ENCODE data around the gene HES1. TPM values are rescaled to one million over a fixed set of nuclear protein-coding genes. Genes with fewer than 3 reads are reported as not detected.

The HES1 gene
- total and polyA plus RNA-seq, 8 donors: 4.7 to 101 (median 42.2) TPM

DNA sequence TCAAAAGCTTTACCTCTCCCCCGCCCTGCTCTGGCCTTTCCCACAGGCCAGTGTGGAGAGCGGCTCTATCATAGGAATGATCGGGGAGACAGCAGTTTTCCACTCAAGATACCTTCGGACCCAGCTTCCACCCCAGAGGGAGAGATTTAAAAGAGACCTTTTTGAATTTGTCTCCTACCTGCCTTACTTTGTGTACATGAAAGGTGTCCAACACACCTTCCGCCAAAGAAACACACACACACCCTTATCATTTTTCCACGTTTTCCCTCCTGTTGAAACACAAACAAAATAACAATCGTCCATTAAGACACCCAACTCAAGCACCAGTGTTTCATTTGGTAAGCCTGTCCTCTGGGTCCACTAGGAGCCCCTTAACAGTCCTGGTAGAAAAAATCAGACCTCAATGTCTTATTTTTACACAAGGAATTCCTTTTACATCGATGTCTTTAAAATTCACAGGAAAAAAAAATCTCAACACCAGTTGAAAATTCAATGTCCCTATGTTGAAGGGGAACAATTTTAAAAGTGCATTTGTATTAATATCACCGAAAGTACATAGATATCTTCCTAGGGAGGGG is 4.0 kb downstream of the HES1 start:
- DNase-seq: no peak
- TF ChIP-seq POLR2A (IDR thresholded peaks at IDR 0.05): no peak
- TF ChIP-seq, protein P1, sequence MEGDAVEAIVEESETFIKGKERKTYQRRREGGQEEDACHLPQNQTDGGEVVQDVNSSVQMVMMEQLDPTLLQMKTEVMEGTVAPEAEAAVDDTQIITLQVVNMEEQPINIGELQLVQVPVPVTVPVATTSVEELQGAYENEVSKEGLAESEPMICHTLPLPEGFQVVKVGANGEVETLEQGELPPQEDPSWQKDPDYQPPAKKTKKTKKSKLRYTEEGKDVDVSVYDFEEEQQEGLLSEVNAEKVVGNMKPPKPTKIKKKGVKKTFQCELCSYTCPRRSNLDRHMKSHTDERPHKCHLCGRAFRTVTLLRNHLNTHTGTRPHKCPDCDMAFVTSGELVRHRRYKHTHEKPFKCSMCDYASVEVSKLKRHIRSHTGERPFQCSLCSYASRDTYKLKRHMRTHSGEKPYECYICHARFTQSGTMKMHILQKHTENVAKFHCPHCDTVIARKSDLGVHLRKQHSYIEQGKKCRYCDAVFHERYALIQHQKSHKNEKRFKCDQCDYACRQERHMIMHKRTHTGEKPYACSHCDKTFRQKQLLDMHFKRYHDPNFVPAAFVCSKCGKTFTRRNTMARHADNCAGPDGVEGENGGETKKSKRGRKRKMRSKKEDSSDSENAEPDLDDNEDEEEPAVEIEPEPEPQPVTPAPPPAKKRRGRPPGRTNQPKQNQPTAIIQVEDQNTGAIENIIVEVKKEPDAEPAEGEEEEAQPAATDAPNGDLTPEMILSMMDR (IDR thresholded peaks at IDR 0.05): no peak
- peak in 1 of 3 donors; percentile 25 for TF ChIP-seq POLR2AphosphoS5 (IDR thresholded peaks at IDR 0.05)
- TF ChIP-seq EP300 (IDR thresholded peaks at IDR 0.05): no peak
- peak overlapping the region; percentile 85 to 99 (median 98) for H3K27ac ChIP-seq
- no peaks in the 10 kb centered on the region for H3K9me3 ChIP-seq
- H3K4me3 ChIP-seq: peak overlapping the region in 3 of 4 donors; percentile 62 to 69 (median 69)
- WGBS, 5 donors: 17 to 31% (median 20%) methylated on average over 9 of the region's 9 CpGs
- H3K4me1 ChIP-seq: peaks cover 33 to 78% (median 66%) of the 10 kb centered on the region in 4 donors
- no peaks in the 10 kb centered on the region for H3K36me3 ChIP-seq
- H3K27me3 ChIP-seq: peaks cover 0 to 29% (median 0%) of the 10 kb centered on the region in 3 donors
- intact Hi-C loops (cut with DNase I; ENCODE audit: low total_unique reads): loop anchor here (5.0 kb wide), 1 partner anchor 353 kb away; no protein-coding TSS in a partner anchor

DNA sequence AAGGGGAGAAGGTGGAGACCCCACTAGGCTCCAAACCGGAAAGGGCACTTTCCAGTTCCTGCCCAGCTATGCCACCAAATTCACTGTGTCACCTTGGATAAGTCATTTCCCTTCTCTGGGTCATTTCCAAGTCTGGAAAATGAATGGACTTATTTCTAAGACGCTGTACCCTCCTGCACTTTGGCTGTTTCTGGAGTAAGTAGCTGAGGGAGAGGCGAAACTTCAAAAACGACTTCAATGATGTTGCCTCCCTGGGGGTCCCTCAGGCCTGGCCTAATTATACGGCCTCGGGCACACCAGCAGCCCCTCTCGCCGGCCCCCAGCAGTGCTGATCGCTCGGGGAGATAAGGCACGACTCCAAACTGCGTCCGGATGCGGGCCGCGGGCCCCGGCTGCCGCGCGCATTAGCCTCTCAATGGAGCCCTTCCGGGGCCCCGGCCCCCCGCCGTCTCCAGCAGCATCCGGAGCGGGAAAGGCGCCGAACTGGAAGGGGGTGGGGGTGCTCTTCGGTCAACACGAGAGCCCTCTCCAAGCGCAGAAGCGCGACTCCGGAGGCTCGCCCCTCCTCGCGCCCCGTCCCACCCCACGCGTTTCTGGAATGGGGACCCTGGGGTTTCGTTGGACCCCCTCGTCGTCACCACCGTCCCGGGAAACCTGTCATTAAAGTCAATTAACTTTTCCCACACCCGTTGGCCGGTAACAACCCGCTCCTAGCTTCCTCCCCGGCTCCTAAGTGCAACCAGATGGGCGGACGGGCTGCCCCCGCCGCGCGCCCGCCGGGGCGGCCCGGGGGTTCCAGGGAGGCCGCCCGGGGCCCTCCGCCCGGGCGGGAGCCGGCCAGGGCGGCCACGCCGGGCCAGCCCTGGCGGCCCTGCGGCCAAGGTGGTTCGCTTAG is 4.8 kb downstream of the HES1 start:
- H3K27me3 ChIP-seq: peaks cover 0 to 20% (median 0%) of the 10 kb centered on the region in 3 donors
- H3K27ac ChIP-seq: peak overlapping the region; percentile 98 to 99 (median 99)
- peak; percentile 48 to 91 for DNase-seq
- no peaks in the 10 kb centered on the region for H3K9me3 ChIP-seq
- H3K4me1 ChIP-seq: peaks cover 27 to 71% (median 59%) of the 10 kb centered on the region in 4 donors
- TF ChIP-seq EP300 (IDR thresholded peaks at IDR 0.05) (no peak), POLR2AphosphoS5 (IDR thresholded peaks at IDR 0.05) (no peak), POLR2A (IDR thresholded peaks at IDR 0.05) (no peak)
- TF ChIP-seq, protein P1 (IDR thresholded peaks at IDR 0.05): no peak
- intact Hi-C loops (cut with DNase I; ENCODE audit: low total_unique reads): no loop called here
- peak overlapping the region; percentile 36 to 50 (median 45) for H3K4me3 ChIP-seq
- WGBS, 5 donors: 1 to 8% (median 3%) methylated on average over 15 to 71 of the region's 71 CpGs
- no peaks in the 10 kb centered on the region for H3K36me3 ChIP-seq

DNA sequence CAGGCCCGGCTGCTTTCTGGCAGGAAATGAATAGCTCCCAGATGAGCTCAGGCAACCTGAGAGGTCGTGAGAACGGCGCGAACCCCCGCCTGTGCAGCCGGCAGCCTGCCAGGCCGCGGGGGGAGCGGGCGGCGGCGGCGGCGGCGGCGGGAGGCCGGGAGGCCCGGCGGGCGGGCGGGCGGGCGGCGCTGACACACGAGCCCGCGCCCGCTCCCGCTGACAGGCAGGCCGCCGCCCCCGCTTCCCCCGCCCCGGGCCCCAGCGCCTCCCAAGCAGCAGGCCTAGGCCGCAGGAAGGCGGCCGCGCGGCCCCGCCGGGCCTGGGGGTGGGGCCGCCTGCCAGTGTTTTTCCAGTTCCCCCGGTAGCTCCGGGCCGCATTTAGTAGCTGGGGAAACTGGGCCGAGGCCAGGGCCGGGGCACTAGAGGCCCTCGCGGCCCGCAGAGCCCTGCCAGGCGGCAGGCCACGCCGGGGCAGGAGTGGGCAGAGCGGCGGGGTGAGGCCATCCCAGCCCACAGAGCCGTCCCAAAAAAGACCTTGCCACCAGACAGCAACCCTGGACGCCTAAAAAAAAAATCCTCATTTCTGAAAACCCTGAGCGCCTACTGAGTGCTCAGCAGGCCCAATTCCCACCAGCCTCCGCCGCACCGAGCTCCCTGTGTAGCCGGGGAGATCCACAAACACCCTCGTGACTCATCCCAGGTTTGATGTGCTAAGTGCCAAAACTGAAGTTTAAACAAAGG is 5.6 kb downstream of the HES1 start:
- intact Hi-C loops (cut with DNase I; ENCODE audit: low total_unique reads): no loop called here
- peaks cover 27 to 66% (median 52%) of the 10 kb centered on the region in 4 donors for H3K4me1 ChIP-seq
- H3K9me3 ChIP-seq: no peaks in the 10 kb centered on the region
- peak; percentile 30 to 87 (median 75) for TF ChIP-seq POLR2AphosphoS5 (IDR thresholded peaks at IDR 0.05)
- TF ChIP-seq, protein P1 (IDR thresholded peaks at IDR 0.05): no peak
- no peak for TF ChIP-seq EP300 (IDR thresholded peaks at IDR 0.05)
- H3K36me3 ChIP-seq: no peaks in the 10 kb centered on the region
- 1 to 5% (median 3%) methylated on average over 20 to 51 of the region's 65 CpGs for WGBS, 5 donors
- H3K27me3 ChIP-seq: peaks cover 0 to 18% (median 0%) of the 10 kb centered on the region in 3 donors
- peak; percentile 95 to 97 for DNase-seq
- H3K4me3 ChIP-seq: peak overlapping the region; percentile 36 to 50 (median 45)
- peak overlapping the region; percentile 98 to 99 (median 99) for H3K27ac ChIP-seq
